Mesothelial cell of epicardium (in vitro differentiated cells): ENCODE results near the gene SETBP1. TPM values are rescaled to one million over a fixed set of nuclear protein-coding genes. Genes with fewer than 3 reads are reported as not detected.

Source experiments
- DNase-seq, 2 experiments: peaks; one replicate each; pipeline ENCODE4 v3.0.0; 2021; ENCODE audit warnings: low spot score in 2 of 2; ENCODE audit not compliant: unreplicated experiment in 2 of 2
- H3K27ac Mint-ChIP-seq: 2 replicates; pipeline ENCODE4 v1.8.0; 2021; ENCODE audit warnings: mixed read lengths
- H3K27me3 Mint-ChIP-seq: 2 replicates; pipeline ENCODE4 v1.8.0; 2021; ENCODE audit warnings: low read depth, mixed read lengths
- H3K36me3 Mint-ChIP-seq: 2 replicates; pipeline ENCODE4 v1.8.0; 2021; ENCODE audit warnings: mixed read lengths
- H3K4me1 Mint-ChIP-seq: 2 replicates; pipeline ENCODE4 v1.8.0; 2021; ENCODE audit warnings: mixed read lengths
- H3K4me3 Mint-ChIP-seq: 2 replicates; pipeline ENCODE4 v1.8.0; 2021; ENCODE audit warnings: mild to moderate bottlenecking, moderate library complexity, mixed read lengths
- H3K9me3 Mint-ChIP-seq: 2 replicates; pipeline ENCODE4 v1.8.0; 2021; ENCODE audit warnings: mixed read lengths
- total RNA-seq: library from RNA; stranded (reverse); gene quantifications from 3 replicates; pipeline ENCODE4 v1.2.1, GENCODE V29; 2021
- TF ChIP-seq, protein P1 (sequence below): fragments of 200-600 bp; sonication (generic); IDR thresholded peaks from one replicate; pipeline ENCODE4 v1.5.0; 2021; ENCODE audit warnings: antibody characterized with exemption; ENCODE audit not compliant: unreplicated experiment

Gene SETBP1
- total RNA-seq, 1 donor from 2014 or later = 47.7 TPM

- DNase-seq = no peak
- no peak overlapping the region for H3K27ac Mint-ChIP-seq
- no peaks in the 10 kb centered on the region for H3K27me3 Mint-ChIP-seq
- no peaks in the 10 kb centered on the region for H3K4me1 Mint-ChIP-seq
- H3K9me3 Mint-ChIP-seq = peaks cover 13% of the 10 kb centered on the region
- H3K36me3 Mint-ChIP-seq = peaks cover 2% of the 10 kb centered on the region
- H3K4me3 Mint-ChIP-seq = no peak overlapping the region
- TF ChIP-seq, protein P1, sequence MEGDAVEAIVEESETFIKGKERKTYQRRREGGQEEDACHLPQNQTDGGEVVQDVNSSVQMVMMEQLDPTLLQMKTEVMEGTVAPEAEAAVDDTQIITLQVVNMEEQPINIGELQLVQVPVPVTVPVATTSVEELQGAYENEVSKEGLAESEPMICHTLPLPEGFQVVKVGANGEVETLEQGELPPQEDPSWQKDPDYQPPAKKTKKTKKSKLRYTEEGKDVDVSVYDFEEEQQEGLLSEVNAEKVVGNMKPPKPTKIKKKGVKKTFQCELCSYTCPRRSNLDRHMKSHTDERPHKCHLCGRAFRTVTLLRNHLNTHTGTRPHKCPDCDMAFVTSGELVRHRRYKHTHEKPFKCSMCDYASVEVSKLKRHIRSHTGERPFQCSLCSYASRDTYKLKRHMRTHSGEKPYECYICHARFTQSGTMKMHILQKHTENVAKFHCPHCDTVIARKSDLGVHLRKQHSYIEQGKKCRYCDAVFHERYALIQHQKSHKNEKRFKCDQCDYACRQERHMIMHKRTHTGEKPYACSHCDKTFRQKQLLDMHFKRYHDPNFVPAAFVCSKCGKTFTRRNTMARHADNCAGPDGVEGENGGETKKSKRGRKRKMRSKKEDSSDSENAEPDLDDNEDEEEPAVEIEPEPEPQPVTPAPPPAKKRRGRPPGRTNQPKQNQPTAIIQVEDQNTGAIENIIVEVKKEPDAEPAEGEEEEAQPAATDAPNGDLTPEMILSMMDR = no peak
These were observed 428.6 kb downstream of the SETBP1 start for GRCh38 chr18:45109271-45109670.

- no peak for DNase-seq
- H3K27ac Mint-ChIP-seq = no peak overlapping the region
- peaks cover 13% of the 10 kb centered on the region for H3K9me3 Mint-ChIP-seq
- H3K27me3 Mint-ChIP-seq = no peaks in the 10 kb centered on the region
- TF ChIP-seq, protein P1 = no peak
- peaks cover 2% of the 10 kb centered on the region for H3K36me3 Mint-ChIP-seq
- H3K4me1 Mint-ChIP-seq = no peaks in the 10 kb centered on the region
- no peak overlapping the region for H3K4me3 Mint-ChIP-seq
These were observed 429.0 kb downstream of the SETBP1 start for GRCh38 chr18:45109706-45110105.

- no peak overlapping the region for H3K4me3 Mint-ChIP-seq
- no peaks in the 10 kb centered on the region for H3K4me1 Mint-ChIP-seq
- TF ChIP-seq, protein P1 = no peak
- no peak overlapping the region for H3K27ac Mint-ChIP-seq
- H3K9me3 Mint-ChIP-seq = peaks cover 13% of the 10 kb centered on the region
- DNase-seq = no peak
- peaks cover 2% of the 10 kb centered on the region for H3K36me3 Mint-ChIP-seq
- H3K27me3 Mint-ChIP-seq = peaks cover 4% of the 10 kb centered on the region
These were observed 430.2 kb downstream of the SETBP1 start for GRCh38 chr18:45110577-45111501.

- Mint-ChIP-seq H3K9me3 (peaks cover 13% of the 10 kb centered on the region), H3K27me3 (peaks cover 8% of the 10 kb centered on the region), H3K4me1 (no peaks in the 10 kb centered on the region), H3K27ac (no peak overlapping the region), H3K36me3 (peaks cover 2% of the 10 kb centered on the region), H3K4me3 (no peak overlapping the region)
- no peak for DNase-seq
- TF ChIP-seq, protein P1 = no peak
These were observed 430.8 kb downstream of the SETBP1 start for GRCh38 chr18:45111502-45111848.

GRCh38 chr18:45112682-45113081, 432.0 kb downstream of the SETBP1 start:
- Mint-ChIP-seq H3K4me3 (no peak overlapping the region), H3K27me3 (peaks cover 8% of the 10 kb centered on the region), H3K4me1 (no peaks in the 10 kb centered on the region), H3K9me3 (peaks cover 13% of the 10 kb centered on the region), H3K27ac (no peak overlapping the region), H3K36me3 (peaks cover 2% of the 10 kb centered on the region)
- DNase-seq = no peak
- TF ChIP-seq, protein P1 = no peak
